ENCODE measurements around the gene FRMD7.

FRMD7 gene

GRCh38 chrX:132077912-132078311 lies 49.9 kb downstream of the FRMD7 start:
- H3K4me3 ChIP-seq (ENCODE audit: low read depth, low read length) = no peak overlapping the region

GRCh38 chrX:132077414-132077813 lies 50.4 kb downstream of the FRMD7 start:
- no peak for TF ChIP-seq CTCF (IDR thresholded peaks at IDR 0.05; ENCODE audit: borderline replicate concordance, insufficient read depth, low read depth, low read length)
- H3K4me3 ChIP-seq (ENCODE audit: low read depth, low read length) = no peak overlapping the region

More at GRCh38 chrX:132077912-132078311, 49.9 kb downstream of the FRMD7 start:
- TF ChIP-seq CTCF (IDR thresholded peaks at IDR 0.05; ENCODE audit: borderline replicate concordance, insufficient read depth, low read depth, low read length) = no peak

GRCh38 chrX:132071254-132071653 lies 56.6 kb downstream of the FRMD7 start:
- H3K4me3 ChIP-seq (ENCODE audit: low read depth, low read length) = no peak overlapping the region
- TF ChIP-seq CTCF (IDR thresholded peaks at IDR 0.05; ENCODE audit: borderline replicate concordance, insufficient read depth, low read depth, low read length) = no peak

GRCh38 chrX:132068405-132068804 lies 59.4 kb downstream of the FRMD7 start:
- TF ChIP-seq CTCF (IDR thresholded peaks at IDR 0.05; ENCODE audit: borderline replicate concordance, insufficient read depth, low read depth, low read length) = no peak
- no peak overlapping the region for H3K4me3 ChIP-seq (ENCODE audit: low read depth, low read length)

GRCh38 chrX:132063862-132064261 lies 64.0 kb downstream of the FRMD7 start:
- no peak for TF ChIP-seq CTCF (IDR thresholded peaks at IDR 0.05; ENCODE audit: borderline replicate concordance, insufficient read depth, low read depth, low read length)
- H3K4me3 ChIP-seq (ENCODE audit: low read depth, low read length) = no peak overlapping the region

GRCh38 chrX:132063334-132063733 lies 64.5 kb downstream of the FRMD7 start:
- no peak overlapping the region for H3K4me3 ChIP-seq (ENCODE audit: low read depth, low read length)
- no peak for TF ChIP-seq CTCF (IDR thresholded peaks at IDR 0.05; ENCODE audit: borderline replicate concordance, insufficient read depth, low read depth, low read length)

- TF ChIP-seq CTCF (IDR thresholded peaks at IDR 0.05; ENCODE audit: borderline replicate concordance, insufficient read depth, low read depth, low read length) = no peak
Observed at GRCh38 chrX:132059973-132060540, 67.8 kb downstream of the FRMD7 start.

More at GRCh38 chrX:132059973-132060540, 67.8 kb downstream of the FRMD7 start:
- no peak overlapping the region for H3K4me3 ChIP-seq (ENCODE audit: low read depth, low read length)

Measured in GM12875 (cell line).